HEK293 (cell line): ENCODE data around the gene HS3ST1.

ENCODE experiments used
- CTCF ChIA-PET: fragments of 350-600 bp; formaldehyde crosslinking; extraction: SDS; loops from one replicate; lab custom pipeline; 2021; ENCODE audit warnings: antibody characterized with exemption; lab: Yijun Ruan, JAX
- POLR2A ChIA-PET: fragments of 300-600 bp; formaldehyde crosslinking; extraction: SDS; loops from one replicate; lab custom pipeline; 2020; ENCODE audit warnings: antibody characterized with exemption, inconsistent platforms; lab: Yijun Ruan, JAX
- H3K27ac ChIP-seq: fragments of 200-500 bp; sonication (Bioruptor generic); 2 replicates; pipeline ENCODE4 v1.5.1; 2014; ENCODE audit warnings: low read depth, low read length, control low read depth, inconsistent platforms; ENCODE audit errors: extremely low read depth
- H3K36me3 ChIP-seq, 2 experiments: fragments of 200-500 bp in 1 of 2; sonication (Bioruptor generic) in 1 of 2; 1 replicate in 1 of 2; 2 replicates in 1 of 2; pipeline ENCODE4 v1.5.1; 2014 to 2017; ENCODE audit warnings: inconsistent platforms in 2 of 2, low read length in 2 of 2; ENCODE audit not compliant: control insufficient read depth in 2 of 2, insufficient read depth in 1 of 2
- H3K4me1 ChIP-seq: fragments of 200-500 bp; sonication (Bioruptor generic); 2 replicates; pipeline ENCODE4 v1.5.1; 2014; ENCODE audit warnings: mild to moderate bottlenecking, low read length, inconsistent platforms; ENCODE audit not compliant: control insufficient read depth, insufficient read depth
- H3K4me3 ChIP-seq: 2 replicates; pipeline ENCODE4 v1.5.1; 2011; ENCODE audit warnings: low read depth, mild to moderate bottlenecking, control low read depth, low read length, moderate library complexity
- H3K9me3 ChIP-seq: fragments of 200-500 bp; sonication (Bioruptor generic); 2 replicates; pipeline ENCODE4 v1.5.1; 2014; ENCODE audit warnings: low read depth, low read length, inconsistent platforms; ENCODE audit not compliant: control insufficient read depth, insufficient read depth
- BCL11A ChIP-seq: fragments of 450-650 bp; formaldehyde crosslinking; IDR thresholded peaks from 2 replicates; pipeline ENCODE4 v1.5.1; 2016; ENCODE audit warnings: low read depth, missing biosample characterization, missing genetic modification characterization
- EGR2 ChIP-seq: fragments of 450-650 bp; formaldehyde crosslinking; IDR thresholded peaks from 2 replicates; pipeline ENCODE4 v1.5.1; 2016; ENCODE audit warnings: low read depth, missing biosample characterization, missing genetic modification characterization
- HOXC10 ChIP-seq: sonication (generic); formaldehyde crosslinking; IDR thresholded peaks from 2 replicates; pipeline ENCODE4 v1.8.1; 2023; ENCODE audit warnings: mild to moderate bottlenecking, missing genetic modification reagents
- KLF16 ChIP-seq: fragments of 450-650 bp; formaldehyde crosslinking; IDR thresholded peaks from 2 replicates; pipeline ENCODE4 v1.5.1; 2017; ENCODE audit warnings: missing biosample characterization, missing genetic modification characterization
- KLF7 ChIP-seq: fragments of 450-650 bp; formaldehyde crosslinking; IDR thresholded peaks from 2 replicates; pipeline ENCODE4 v1.5.1; 2016; ENCODE audit warnings: missing biosample characterization, missing genetic modification characterization, borderline replicate concordance
- PATZ1 ChIP-seq: fragments of 450-650 bp; formaldehyde crosslinking; IDR thresholded peaks from 2 replicates; pipeline ENCODE4 v1.5.1; 2016; ENCODE audit warnings: missing biosample characterization, missing genetic modification characterization
- SETDB1 ChIP-seq: IDR thresholded peaks from one replicate; pipeline ENCODE4 v1.6.1; 2017; ENCODE audit warnings: mild to moderate bottlenecking, low read length, moderate library complexity, mixed read lengths; ENCODE audit not compliant: insufficient read length
- TCF7L2 ChIP-seq: IDR thresholded peaks from 2 replicates; pipeline ENCODE4 v1.6.1; 2011; ENCODE audit warnings: low read depth, mild to moderate bottlenecking, inconsistent platforms, low read length, moderate library complexity, borderline replicate concordance
- ZNF10 ChIP-seq: fragments of 450-650 bp; formaldehyde crosslinking; IDR thresholded peaks from 2 replicates; pipeline ENCODE4 v1.5.1; 2017; ENCODE audit warnings: missing biosample characterization, missing genetic modification characterization
- ZNF140 ChIP-seq: fragments of 450-650 bp; formaldehyde crosslinking; IDR thresholded peaks from 2 replicates; pipeline ENCODE4 v1.5.1; 2016; ENCODE audit warnings: missing biosample characterization, missing genetic modification characterization
- ZNF169 ChIP-seq: fragments of 450-650 bp; formaldehyde crosslinking; IDR thresholded peaks from 2 replicates; pipeline ENCODE4 v1.5.1; 2016; ENCODE audit warnings: missing biosample characterization, missing genetic modification characterization
- ZNF184 ChIP-seq: fragments of 450-650 bp; IDR thresholded peaks from 2 replicates; pipeline ENCODE4 v1.5.1; 2018; ENCODE audit warnings: missing biosample characterization, mild to moderate bottlenecking, missing genetic modification characterization
- ZNF433 ChIP-seq: fragments of 450-650 bp; formaldehyde crosslinking; IDR thresholded peaks from 2 replicates; pipeline ENCODE4 v1.5.1; 2016; ENCODE audit warnings: missing biosample characterization, missing genetic modification characterization, low read depth
- ZNF449 ChIP-seq: fragments of 450-650 bp; formaldehyde crosslinking; IDR thresholded peaks from 2 replicates; pipeline ENCODE4 v1.5.1; 2017; ENCODE audit warnings: missing biosample characterization, mild to moderate bottlenecking, missing genetic modification characterization, moderate library complexity
- ZNF514 ChIP-seq: fragments of 450-650 bp; formaldehyde crosslinking; IDR thresholded peaks from 2 replicates; pipeline ENCODE4 v1.5.1; 2016; ENCODE audit warnings: missing biosample characterization, missing genetic modification characterization
- ZNF518A ChIP-seq: fragments of 450-650 bp; formaldehyde crosslinking; conservative IDR thresholded peaks from 2 replicates; pipeline ENCODE4 v1.5.1; 2016; ENCODE audit warnings: low read depth, missing biosample characterization, missing genetic modification characterization
- ZNF76 ChIP-seq: fragments of 450-650 bp; formaldehyde crosslinking; IDR thresholded peaks from 2 replicates; pipeline ENCODE4; 2016; ENCODE audit warnings: low read depth, missing biosample characterization, missing genetic modification characterization, borderline replicate concordance
- ZSCAN23 ChIP-seq: fragments of 450-650 bp; formaldehyde crosslinking; IDR thresholded peaks from 2 replicates; pipeline ENCODE4 v1.5.1; 2016; ENCODE audit warnings: missing biosample characterization, missing genetic modification characterization

HS3ST1 gene

GRCh38 chr4:11354531-11354930 is 74.2 kb downstream of the HS3ST1 start:
- CTCF ChIA-PET: no interaction called here
- POLR2A ChIA-PET: no interaction called here
- H3K9me3 ChIP-seq: no peaks in the 10 kb centered on the region
- TF ChIP-seq SETDB1: no peak
- no peak for TF ChIP-seq ZNF433
- no peak for TF ChIP-seq ZNF514 (tag by site-specific recombination)
- TF ChIP-seq KLF16 (tag by site-specific recombination): no peak
- no peak for TF ChIP-seq ZNF449 (tag by site-specific recombination)
- TF ChIP-seq, all 188 proteins: peak for 0
- Histone ChIP-seq H3K36me3 (no peaks in the 10 kb centered on the region), H3K4me3 (no peak overlapping the region), H3K27ac (no peak overlapping the region), H3K4me1 (no peaks in the 10 kb centered on the region)

- Histone ChIP-seq H3K36me3 (no peaks in the 10 kb centered on the region), H3K9me3 (no peaks in the 10 kb centered on the region), H3K27ac (no peak overlapping the region), H3K4me1 (no peaks in the 10 kb centered on the region), H3K4me3 (no peak overlapping the region)
- CTCF ChIA-PET: no interaction called here
- TF ChIP-seq ZNF184 (tag by site-specific recombination): no peak
- no peak for TF ChIP-seq ZSCAN23 (tag by site-specific recombination)
- no peak for TF ChIP-seq EGR2 (tag by site-specific recombination)
- TF ChIP-seq TCF7L2: no peak
- no peak for TF ChIP-seq ZNF169 (tag by site-specific recombination)
- TF ChIP-seq HOXC10: no peak
- TF ChIP-seq ZNF10 (tag by site-specific recombination): no peak
- no peak for TF ChIP-seq ZNF140 (tag by site-specific recombination)
- no peak for TF ChIP-seq PATZ1 (tag by site-specific recombination)
- TF ChIP-seq KLF7 (tag by site-specific recombination): no peak
- no peak for TF ChIP-seq ZNF76 (tag by site-specific recombination)
- no peak for TF ChIP-seq BCL11A (tag by site-specific recombination)
- no peak for TF ChIP-seq ZNF518A (tag by site-specific recombination)
- POLR2A ChIA-PET: no interaction called here
Measured at GRCh38 chr4:11348449-11349088, 80.1 kb downstream of the HS3ST1 start.
